OCI-LY7 (cell line): Measurements from ENCODE around the gene RBMS1. TPM values are rescaled to one million over a fixed set of nuclear protein-coding genes. Genes with fewer than 3 reads are reported as not detected.

Source experiments
- BruUV-seq: library from RNA; stranded (reverse); fragments of 400-500 nt; replicated peaks from 2 replicates; lab custom pipeline; 2021; lab: Mats Ljungman, UMichigan
- CTCF ChIA-PET: fragments of 300-600 bp; sonication (Branson Sonifier 250); formaldehyde crosslinking; loops from one replicate; lab custom pipeline; 2022; ENCODE audit warnings: antibody characterized with exemption; ENCODE audit not compliant: unreplicated experiment; lab: Charles Lee
- POLR2A ChIA-PET: fragments of 300-600 bp; sonication (Branson Sonifier 250); formaldehyde crosslinking; loops from one replicate; lab custom pipeline; 2022; ENCODE audit warnings: antibody characterized with exemption; lab: Charles Lee
- DNase-seq: peaks from one replicate; pipeline ENCODE4 v3.0.0-alpha.2; 2015; ENCODE audit warnings: low spot score
- H2AFZ ChIP-seq: fragments of 200-600 bp; sonication (generic), shearing (Covaris generic); 2 replicates; pipeline ENCODE4 v1.6.1; 2014; ENCODE audit warnings: mild to moderate bottlenecking, antibody characterized with exemption, low read length, moderate library complexity
- H3K27ac ChIP-seq: fragments of 200-600 bp; sonication (generic); 2 replicates; pipeline ENCODE4 v1.5.1; 2014; ENCODE audit warnings: mixed run types, low read depth, mild to moderate bottlenecking, moderate library complexity, low read length, inconsistent platforms; ENCODE audit not compliant: poor library complexity, severe bottlenecking
- H3K36me3 ChIP-seq: fragments of 200-600 bp; sonication (generic); 2 replicates; pipeline ENCODE4 v1.6.1; 2014; ENCODE audit warnings: mild to moderate bottlenecking, antibody characterized with exemption, low read length, moderate library complexity, mixed read lengths; ENCODE audit not compliant: insufficient read depth
- H3K4me1 ChIP-seq: fragments of 200-600 bp; sonication (generic); 2 replicates; pipeline ENCODE4 v1.5.1; 2014; ENCODE audit warnings: mild to moderate bottlenecking, low read length; ENCODE audit not compliant: insufficient read depth, poor library complexity, severe bottlenecking
- H3K4me2 ChIP-seq: fragments of 200-600 bp; sonication (generic); 2 replicates; pipeline ENCODE4 v1.6.1; 2014; ENCODE audit warnings: mild to moderate bottlenecking, low read length
- H3K4me3 ChIP-seq: fragments of 200-600 bp; sonication (generic); 2 replicates; pipeline ENCODE4 v1.5.1; 2014; ENCODE audit warnings: mild to moderate bottlenecking, low read depth, low read length; ENCODE audit not compliant: poor library complexity, severe bottlenecking
- H3K79me2 ChIP-seq: fragments of 200-600 bp; sonication (generic); 2 replicates; pipeline ENCODE4 v1.6.1; 2016; ENCODE audit warnings: low read depth, mild to moderate bottlenecking, low read length, moderate library complexity, mixed read lengths; ENCODE audit not compliant: insufficient read depth
- H3K9me2 ChIP-seq: fragments of 200-600 bp; sonication (generic); 2 replicates; pipeline ENCODE4 v1.6.1; 2016; ENCODE audit warnings: mild to moderate bottlenecking, low read length, mixed read lengths; ENCODE audit not compliant: insufficient read depth
- H3K9me3 ChIP-seq: fragments of 200-600 bp; sonication (generic); 2 replicates; pipeline ENCODE4 v1.6.1; 2014; ENCODE audit warnings: mild to moderate bottlenecking, mixed run types, low read length, mixed read lengths
- H4K20me1 ChIP-seq: fragments of 200-600 bp; sonication (generic); 2 replicates; pipeline ENCODE4 v1.6.1; 2014; ENCODE audit warnings: mild to moderate bottlenecking, antibody characterized with exemption, low read length, moderate library complexity, mixed read lengths; ENCODE audit not compliant: insufficient read depth
- CTCF ChIP-seq: fragments of 200-600 bp; sonication (generic); conservative IDR thresholded peaks from 2 replicates; pipeline ENCODE4 v1.5.1; 2014; ENCODE audit warnings: mild to moderate bottlenecking, antibody characterized with exemption, low read length, moderate library complexity, mixed read lengths
- EZH2phosphoT487 ChIP-seq: fragments of 200-600 bp; sonication (generic); IDR thresholded peaks from 2 replicates; pipeline ENCODE4 v1.6.1; 2018; ENCODE audit warnings: low read depth, borderline replicate concordance, mild to moderate bottlenecking, mixed run types, antibody characterized with exemption, low read length, moderate library complexity, mixed read lengths
- intact Hi-C: fragments of 100-400 bp; cut with micrococcal nuclease; formaldehyde crosslinking; loops from one replicate; pipeline ENCODE4 v1.10.0; 2022; ENCODE audit not compliant: unreplicated experiment
- total RNA-seq, 2 experiments: library from RNA; depleted of rRNA in 1 of 2; stranded (reverse); fragments of >200 nt in 1 of 2; shearing (Covaris generic) in 1 of 2; gene quantifications; 2 replicates each; pipeline ENCODE4 v1.2.3, GENCODE V29; 2014 to 2022

Gene RBMS1
- total RNA-seq, 2 experiments from 2014 or later = 29.5 to 35.7 TPM

DNA sequence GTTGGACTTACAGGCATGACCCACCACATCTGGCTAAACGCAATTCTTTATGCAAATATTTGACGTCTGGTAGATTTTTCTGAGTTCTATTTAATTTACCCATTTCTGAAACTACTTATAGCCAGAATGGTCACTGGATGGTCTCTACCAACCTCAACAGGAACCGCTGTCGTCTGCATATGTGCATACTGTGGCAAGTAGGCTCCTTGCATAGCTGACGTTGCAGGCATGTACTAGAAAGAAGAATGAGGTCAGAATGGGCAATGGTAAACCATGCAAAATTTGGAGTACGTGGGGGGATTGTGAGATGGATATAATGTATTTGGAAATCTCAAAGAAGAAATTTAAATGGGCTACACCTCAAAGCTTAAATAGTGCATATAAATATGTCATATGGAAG is 216.5 kb downstream of the RBMS1 start:
- H4K20me1 ChIP-seq = no peaks in the 10 kb centered on the region
- intact Hi-C loops = no loop called here
- no peak overlapping the region for H3K4me2 ChIP-seq
- H2AFZ ChIP-seq = no peak overlapping the region
- TF ChIP-seq CTCF (no peak), EZH2phosphoT487 (no peak)
- BruUV-seq = no TSS peak
- no peaks in the 10 kb centered on the region for H3K79me2 ChIP-seq
- H3K9me2 ChIP-seq = no peaks in the 10 kb centered on the region
- H3K27ac ChIP-seq = no peak overlapping the region
- H3K4me3 ChIP-seq = no peak overlapping the region
- no peak for DNase-seq
- peaks cover 11% of the 10 kb centered on the region; the same call in 1 of the 2 replicates for H3K36me3 ChIP-seq
- ChIA-PET POLR2A (no interaction called here), CTCF (no interaction called here)
- no peaks in the 10 kb centered on the region for H3K9me3 ChIP-seq
- no peaks in the 10 kb centered on the region for H3K4me1 ChIP-seq

GRCh38 chr2:160275656-160276055 is 218.0 kb downstream of the RBMS1 start:
- DNase-seq = no peak
- Histone ChIP-seq H2AFZ (no peak overlapping the region), H3K36me3 (peaks cover 11% of the 10 kb centered on the region; the same call in 1 of the 2 replicates), H4K20me1 (no peaks in the 10 kb centered on the region), H3K4me3 (no peak overlapping the region), H3K9me2 (no peaks in the 10 kb centered on the region), H3K4me1 (no peaks in the 10 kb centered on the region), H3K79me2 (no peaks in the 10 kb centered on the region), H3K27ac (no peak overlapping the region), H3K9me3 (no peaks in the 10 kb centered on the region), H3K4me2 (no peak overlapping the region)
- BruUV-seq = no TSS peak
- ChIA-PET POLR2A (interaction anchor here (1.5 kb wide), 1 partner anchor 17 kb away, joined by 3 read pairs; no protein-coding TSS in a partner anchor), CTCF (no interaction called here)
- no peak for TF ChIP-seq EZH2phosphoT487
- TF ChIP-seq CTCF = no peak
- intact Hi-C loops = no loop called here

GRCh38 chr2:160271171-160272086 is 222.2 kb downstream of the RBMS1 start:
- no peaks in the 10 kb centered on the region for H3K9me3 ChIP-seq
- ChIA-PET POLR2A (interaction anchor here (0.6 to 1.1 kb wide), 3 partner anchors 8 to 527 kb away, joined by 3 to 4 read pairs (median 3); no protein-coding TSS in a partner anchor), CTCF (no interaction called here)
- intact Hi-C loops = no loop called here
- H2AFZ ChIP-seq = no peak overlapping the region
- no peak overlapping the region for H3K4me2 ChIP-seq
- DNase-seq = no peak
- TF ChIP-seq CTCF (no peak), EZH2phosphoT487 (no peak)
- H3K4me1 ChIP-seq = no peaks in the 10 kb centered on the region
- no peaks in the 10 kb centered on the region for H3K36me3 ChIP-seq
- H3K4me3 ChIP-seq = no peak overlapping the region
- H3K27ac ChIP-seq = no peak overlapping the region
- no peaks in the 10 kb centered on the region for H3K79me2 ChIP-seq
- no peaks in the 10 kb centered on the region for H4K20me1 ChIP-seq
- no TSS peak for BruUV-seq
- no peaks in the 10 kb centered on the region for H3K9me2 ChIP-seq
